ENCODE measurements around the gene ANKRD27.
A peak's percentile ranks its signal among the peaks of the same experiment; 100 is the strongest.
"Not testable (repeated sequence)": the region's sequence is repeated elsewhere in the genome, so short reads cannot be mapped to it uniquely, and the experiment has no call there.

ANKRD27 gene

GRCh38 chr19:32674931-32675719 is at the start of gene ANKRD27:
Gene ANKRD27, minus strand, starts transcription at chr19:32675180. Its CDS starts 16,165 bp downstream, at chr19:32659015.
- DNase-seq (ENCODE audit: insufficient read length, low spot score) = peak; percentile 99
- TF ChIP-seq POLR2A (IDR thresholded peaks at IDR 0.05; ENCODE audit: low read depth, low read length) = peak; percentile 79
- FAIRE-seq = peak; percentile 57

GRCh38 chr19:32720936-32721250 is 45.9 kb upstream of the ANKRD27 start:
- no peak for TF ChIP-seq POLR2A (IDR thresholded peaks at IDR 0.05; ENCODE audit: low read depth, low read length)
- FAIRE-seq = no peak
- no peak for DNase-seq (ENCODE audit: insufficient read length, low spot score)

GRCh38 chr19:32720216-32720935 is 45.4 kb upstream of the ANKRD27 start:
- FAIRE-seq = no peak
- no peak for DNase-seq (ENCODE audit: insufficient read length, low spot score)
- TF ChIP-seq POLR2A (IDR thresholded peaks at IDR 0.05; ENCODE audit: low read depth, low read length) = no peak

GRCh38 chr19:32719611-32720059 is 44.7 kb upstream of the ANKRD27 start, which contains the start of gene TDRD12:
Gene TDRD12, plus strand, starts transcription at chr19:32719767. Its CDS starts 306 bp downstream, at chr19:32720073.
- TF ChIP-seq POLR2A (IDR thresholded peaks at IDR 0.05; ENCODE audit: low read depth, low read length) = no peak
- FAIRE-seq = no peak
- DNase-seq (ENCODE audit: insufficient read length, low spot score) = no peak

GRCh38 chr19:32718286-32718685 is 43.3 kb upstream of the ANKRD27 start:
- FAIRE-seq = no peak
- no peak for DNase-seq (ENCODE audit: insufficient read length, low spot score)
- TF ChIP-seq POLR2A (IDR thresholded peaks at IDR 0.05; ENCODE audit: low read depth, low read length) = no peak

- DNase-seq (ENCODE audit: insufficient read length, low spot score) = no peak
- FAIRE-seq = no peak
- no peak for TF ChIP-seq POLR2A (IDR thresholded peaks at IDR 0.05; ENCODE audit: low read depth, low read length)
These were observed 42.5 kb upstream of the ANKRD27 start for GRCh38 chr19:32717496-32717895.

GRCh38 chr19:32716203-32716602 is 41.2 kb upstream of the ANKRD27 start:
- DNase-seq (ENCODE audit: insufficient read length, low spot score); FAIRE-seq: not testable (repeated sequence)

GRCh38 chr19:32711747-32712146 is 36.8 kb upstream of the ANKRD27 start:
- no peak for FAIRE-seq
- DNase-seq (ENCODE audit: insufficient read length, low spot score) = no peak
- no peak for TF ChIP-seq POLR2A (IDR thresholded peaks at IDR 0.05; ENCODE audit: low read depth, low read length)

- no peak for DNase-seq (ENCODE audit: insufficient read length, low spot score)
- no peak for TF ChIP-seq POLR2A (IDR thresholded peaks at IDR 0.05; ENCODE audit: low read depth, low read length)
- no peak for FAIRE-seq
These were observed 34.1 kb upstream of the ANKRD27 start for GRCh38 chr19:32709032-32709431.

- DNase-seq (ENCODE audit: insufficient read length, low spot score) (no peak), FAIRE-seq (no peak)
- no peak for TF ChIP-seq POLR2A (IDR thresholded peaks at IDR 0.05; ENCODE audit: low read depth, low read length)
These were observed 33.5 kb upstream of the ANKRD27 start for GRCh38 chr19:32708457-32708856.

- not testable (repeated sequence) for FAIRE-seq; DNase-seq (ENCODE audit: insufficient read length, low spot score)
These were observed 29.0 kb upstream of the ANKRD27 start for GRCh38 chr19:32704006-32704405.

GRCh38 chr19:32702010-32702409 is 27.0 kb upstream of the ANKRD27 start:
- TF ChIP-seq POLR2A (IDR thresholded peaks at IDR 0.05; ENCODE audit: low read depth, low read length) = no peak
- no peak for FAIRE-seq
- DNase-seq (ENCODE audit: insufficient read length, low spot score) = no peak

- FAIRE-seq = not testable (repeated sequence)
These were observed 25.1 kb upstream of the ANKRD27 start for GRCh38 chr19:32700129-32700528.

GRCh38 chr19:32696771-32697170 is 21.8 kb upstream of the ANKRD27 start:
- DNase-seq (ENCODE audit: insufficient read length, low spot score); FAIRE-seq: not testable (repeated sequence)

More at GRCh38 chr19:32700129-32700528, 25.1 kb upstream of the ANKRD27 start:
- DNase-seq (ENCODE audit: insufficient read length, low spot score) = not testable (repeated sequence)

GRCh38 chr19:32695506-32695905 is 20.5 kb upstream of the ANKRD27 start:
- FAIRE-seq; DNase-seq (ENCODE audit: insufficient read length, low spot score): not testable (repeated sequence)

GRCh38 chr19:32694851-32695250 is 19.9 kb upstream of the ANKRD27 start:
- not testable (repeated sequence) for FAIRE-seq; DNase-seq (ENCODE audit: insufficient read length, low spot score)

- not testable (repeated sequence) for FAIRE-seq
These were observed 19.3 kb upstream of the ANKRD27 start for GRCh38 chr19:32694316-32694715.

GRCh38 chr19:32693151-32694108 is 18.4 kb upstream of the ANKRD27 start:
- not testable (repeated sequence) for FAIRE-seq; DNase-seq (ENCODE audit: insufficient read length, low spot score)

More at GRCh38 chr19:32694316-32694715, 19.3 kb upstream of the ANKRD27 start:
- not testable (repeated sequence) for DNase-seq (ENCODE audit: insufficient read length, low spot score)

Data from H54 (cell line).